GM18907 (cell line): ENCODE data around the gene LDB3.

Source experiments
- ATAC-seq: cut with Tn5 transposase; IDR thresholded peaks from one replicate; pipeline ENCODE4 v1.9.1; 2021; ENCODE audit warnings: mild to moderate bottlenecking, moderate library complexity; ENCODE audit not compliant: unreplicated experiment

LDB3 gene

GRCh38 chr10:86663576-86664339 is 4.6 kb upstream of the LDB3 start:
- ATAC-seq, result no peak

- ATAC-seq, result no peak
These were observed 3.7 kb upstream of the LDB3 start for GRCh38 chr10:86664341-86665217.

- no peak for ATAC-seq
These were observed 3.1 kb upstream of the LDB3 start for GRCh38 chr10:86665218-86665607.

GRCh38 chr10:86665868-86666267 is 2.4 kb upstream of the LDB3 start:
- no peak for ATAC-seq

GRCh38 chr10:86666538-86666937 is 1.8 kb upstream of the LDB3 start:
- no peak for ATAC-seq

GRCh38 chr10:86667421-86668181 is 710 bp upstream of the LDB3 start:
- ATAC-seq, result no peak

- no peak for ATAC-seq
These were observed 2.0 kb downstream of the LDB3 start for GRCh38 chr10:86670290-86670811.

GRCh38 chr10:86670876-86671275 is 2.6 kb downstream of the LDB3 start:
- no peak for ATAC-seq

GRCh38 chr10:86671419-86671818 is 3.1 kb downstream of the LDB3 start:
- ATAC-seq, result no peak

GRCh38 chr10:86671985-86672710 is 3.8 kb downstream of the LDB3 start:
- no peak for ATAC-seq

GRCh38 chr10:86673216-86673826 is 5.0 kb downstream of the LDB3 start:
- ATAC-seq, result no peak

GRCh38 chr10:86673827-86674581 is 5.7 kb downstream of the LDB3 start:
- ATAC-seq, result no peak

- ATAC-seq, result no peak
These were observed 6.6 kb downstream of the LDB3 start for GRCh38 chr10:86674912-86675311.

- no peak for ATAC-seq
These were observed 9.1 kb downstream of the LDB3 start for GRCh38 chr10:86677374-86677773.

GRCh38 chr10:86678999-86679792 is 10.9 kb downstream of the LDB3 start:
- no peak for ATAC-seq

- ATAC-seq, result no peak
These were observed 12.7 kb downstream of the LDB3 start for GRCh38 chr10:86681047-86681446.

GRCh38 chr10:86681722-86682386 is 13.5 kb downstream of the LDB3 start:
- no peak for ATAC-seq

- no peak for ATAC-seq
These were observed 14.4 kb downstream of the LDB3 start for GRCh38 chr10:86682675-86683074.
